MM.1S (cell line): ENCODE data around the gene DLX4.

Source experiments
- DNase-seq: peaks from one replicate; pipeline ENCODE4 v3.0.0-alpha.2; 2015
- H2AFZ ChIP-seq: fragments of 300-600 bp; sonication (generic); 2 replicates; pipeline ENCODE4 v1.6.0; 2016; ENCODE audit warnings: antibody characterized with exemption, low read length
- H3F3A ChIP-seq: fragments of 300-600 bp; sonication (generic); 2 replicates; pipeline ENCODE4 v1.6.1; 2016; ENCODE audit warnings: mild to moderate bottlenecking, antibody characterized with exemption, low read length, moderate library complexity, mixed read lengths; ENCODE audit not compliant: insufficient read depth
- H3K27ac ChIP-seq: fragments of 300-600 bp; sonication (generic); 2 replicates; pipeline ENCODE4 v1.5.1; 2016; ENCODE audit warnings: mild to moderate bottlenecking, low read length
- H3K27me3 ChIP-seq: fragments of 300-600 bp; sonication (generic); replicated peaks from 2 replicates; pipeline ENCODE4 v1.6.0; 2016; ENCODE audit warnings: low read length; ENCODE audit not compliant: insufficient read depth
- H3K36me3 ChIP-seq: fragments of 300-600 bp; sonication (generic); replicated peaks from 2 replicates; pipeline ENCODE4 v1.6.1; 2016; ENCODE audit warnings: mild to moderate bottlenecking, low read length, mixed read lengths; ENCODE audit not compliant: insufficient read depth
- H3K4me1 ChIP-seq: fragments of 300-600 bp; sonication (generic); 2 replicates; pipeline ENCODE4 v1.6.1; 2016; ENCODE audit warnings: low read length, mixed read lengths
- H3K4me2 ChIP-seq: fragments of 300-600 bp; sonication (generic); 2 replicates; pipeline ENCODE4 v1.6.0; 2016; ENCODE audit warnings: low read depth, low read length
- H3K4me3 ChIP-seq: fragments of 300-600 bp; sonication (generic); 2 replicates; pipeline ENCODE4 v1.5.1; 2016; ENCODE audit warnings: low read length, mixed read lengths
- H3K79me2 ChIP-seq: fragments of 300-600 bp; sonication (generic); 2 replicates; pipeline ENCODE4 v1.6.1; 2016; ENCODE audit warnings: mixed run types, low read length, mixed read lengths
- H3K9ac ChIP-seq: fragments of 300-600 bp; sonication (generic); 2 replicates; pipeline ENCODE4 v1.6.1; 2016; ENCODE audit warnings: low read length, mixed read lengths
- H3K9me2 ChIP-seq: fragments of 300-600 bp; sonication (generic); replicated peaks from 2 replicates; pipeline ENCODE4 v1.6.1; 2016; ENCODE audit warnings: mild to moderate bottlenecking, low read length, mixed read lengths; ENCODE audit not compliant: insufficient read depth
- H3K9me3 ChIP-seq: fragments of 300-600 bp; sonication (generic); replicated peaks from 2 replicates; pipeline ENCODE4 v1.6.1; 2016; ENCODE audit warnings: mild to moderate bottlenecking, low read length, mixed read lengths; ENCODE audit not compliant: insufficient read depth
- H4K20me1 ChIP-seq: fragments of 300-600 bp; sonication (generic); 2 replicates; pipeline ENCODE4 v1.6.1; 2016; ENCODE audit warnings: mild to moderate bottlenecking, low read length, moderate library complexity, mixed read lengths; ENCODE audit not compliant: insufficient read depth
- EZH2 ChIP-seq: fragments of 300-600 bp; sonication (generic); optimal IDR thresholded peaks from 2 replicates; pipeline ENCODE3; 2017; ENCODE audit warnings: low read depth, mild to moderate bottlenecking, antibody characterized with exemption, low read length, mixed read lengths
- EZH2phosphoT487 ChIP-seq: fragments of 300-600 bp; sonication (generic); IDR thresholded peaks from 2 replicates; pipeline ENCODE4 v1.6.1; 2018; ENCODE audit warnings: antibody characterized with exemption, low read length
- TF ChIP-seq, protein P1 (sequence below): fragments of 300-600 bp; sonication (generic); IDR thresholded peaks from 2 replicates; pipeline ENCODE4 v1.5.1; 2016; ENCODE audit warnings: antibody characterized with exemption, low read length, mixed read lengths

The DLX4 gene

GRCh38 chr17:49970498-49970897 is 1.5 kb downstream of the DLX4 start:
- TF ChIP-seq EZH2: no peak
- TF ChIP-seq, protein P1, sequence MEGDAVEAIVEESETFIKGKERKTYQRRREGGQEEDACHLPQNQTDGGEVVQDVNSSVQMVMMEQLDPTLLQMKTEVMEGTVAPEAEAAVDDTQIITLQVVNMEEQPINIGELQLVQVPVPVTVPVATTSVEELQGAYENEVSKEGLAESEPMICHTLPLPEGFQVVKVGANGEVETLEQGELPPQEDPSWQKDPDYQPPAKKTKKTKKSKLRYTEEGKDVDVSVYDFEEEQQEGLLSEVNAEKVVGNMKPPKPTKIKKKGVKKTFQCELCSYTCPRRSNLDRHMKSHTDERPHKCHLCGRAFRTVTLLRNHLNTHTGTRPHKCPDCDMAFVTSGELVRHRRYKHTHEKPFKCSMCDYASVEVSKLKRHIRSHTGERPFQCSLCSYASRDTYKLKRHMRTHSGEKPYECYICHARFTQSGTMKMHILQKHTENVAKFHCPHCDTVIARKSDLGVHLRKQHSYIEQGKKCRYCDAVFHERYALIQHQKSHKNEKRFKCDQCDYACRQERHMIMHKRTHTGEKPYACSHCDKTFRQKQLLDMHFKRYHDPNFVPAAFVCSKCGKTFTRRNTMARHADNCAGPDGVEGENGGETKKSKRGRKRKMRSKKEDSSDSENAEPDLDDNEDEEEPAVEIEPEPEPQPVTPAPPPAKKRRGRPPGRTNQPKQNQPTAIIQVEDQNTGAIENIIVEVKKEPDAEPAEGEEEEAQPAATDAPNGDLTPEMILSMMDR: no peak
- H4K20me1 ChIP-seq: no peaks in the 10 kb centered on the region

DNA sequence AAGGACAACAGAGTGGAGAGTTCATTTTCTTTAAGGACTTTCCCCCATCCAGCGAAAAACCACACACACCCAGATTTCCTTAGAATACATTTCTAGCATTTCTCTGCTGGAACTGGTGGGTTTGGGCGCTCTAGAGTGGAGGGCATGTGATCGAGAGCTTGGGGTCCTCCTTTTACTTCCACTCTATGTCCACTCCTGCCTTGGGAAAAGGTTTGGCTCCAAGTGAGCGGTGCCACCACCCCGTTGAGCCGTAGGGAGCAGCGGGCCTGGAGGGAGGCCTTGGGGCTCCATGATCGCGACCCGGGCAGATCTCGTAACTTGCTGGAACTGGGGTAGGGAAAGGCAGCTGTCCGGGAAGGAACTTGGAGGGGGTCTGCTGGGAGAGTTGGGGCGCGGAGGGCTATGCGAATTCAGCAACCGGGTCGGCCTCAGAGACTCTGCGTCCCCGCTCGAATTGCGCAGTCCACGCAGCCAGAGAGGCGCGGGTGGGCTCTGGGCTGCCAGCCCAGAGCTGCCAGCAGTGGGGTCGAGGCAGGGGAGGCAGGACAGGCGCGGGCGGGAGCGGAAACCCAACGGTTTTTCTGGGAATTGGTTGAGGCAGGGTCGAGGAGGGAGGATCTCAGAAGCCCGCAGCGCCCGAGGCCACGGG is 2.3 kb downstream of the DLX4 start:
- Histone ChIP-seq H3K27ac (no peak overlapping the region), H4K20me1 (no peaks in the 10 kb centered on the region), H3K4me2 (no peak overlapping the region), H3K9me2 (no peaks in the 10 kb centered on the region), H3K79me2 (no peaks in the 10 kb centered on the region), H3F3A (no peaks in the 10 kb centered on the region), H2AFZ (no peak overlapping the region), H3K4me1 (no peaks in the 10 kb centered on the region), H3K27me3 (peaks cover 97% of the 10 kb centered on the region), H3K4me3 (no peak overlapping the region), H3K9me3 (no peaks in the 10 kb centered on the region), H3K36me3 (no peaks in the 10 kb centered on the region), H3K9ac (no peak overlapping the region)
- TF ChIP-seq EZH2phosphoT487 (no peak), EZH2 (peak; percentile 21)
- no peak for DNase-seq

More at GRCh38 chr17:49970498-49970897, 1.5 kb downstream of the DLX4 start:
- no peak overlapping the region for H3K27ac ChIP-seq
- H3K36me3 ChIP-seq: no peaks in the 10 kb centered on the region
- no peaks in the 10 kb centered on the region for H3K9me3 ChIP-seq
- H3K79me2 ChIP-seq: no peaks in the 10 kb centered on the region
- no peak overlapping the region for H3K4me2 ChIP-seq
- no peak overlapping the region for H3K9ac ChIP-seq
- no peak overlapping the region for H2AFZ ChIP-seq
- no peak overlapping the region for H3K4me3 ChIP-seq
- no peak for DNase-seq
- no peaks in the 10 kb centered on the region for H3K4me1 ChIP-seq
- H3K9me2 ChIP-seq: no peaks in the 10 kb centered on the region
- peaks cover 97% of the 10 kb centered on the region for H3K27me3 ChIP-seq
- H3F3A ChIP-seq: no peaks in the 10 kb centered on the region

- no peaks in the 10 kb centered on the region for H3F3A ChIP-seq
- H3K9ac ChIP-seq: no peak overlapping the region
- H2AFZ ChIP-seq: no peak overlapping the region
- no peaks in the 10 kb centered on the region for H3K9me2 ChIP-seq
- no peaks in the 10 kb centered on the region for H3K79me2 ChIP-seq
- H3K4me3 ChIP-seq: no peak overlapping the region
- no peaks in the 10 kb centered on the region for H3K4me1 ChIP-seq
- TF ChIP-seq EZH2: peak; percentile 55
- TF ChIP-seq, protein P1: no peak
- H3K9me3 ChIP-seq: no peaks in the 10 kb centered on the region
- no peaks in the 10 kb centered on the region for H4K20me1 ChIP-seq
- H3K36me3 ChIP-seq: no peaks in the 10 kb centered on the region
- H3K27ac ChIP-seq: no peak overlapping the region
- peaks cover 97% of the 10 kb centered on the region for H3K27me3 ChIP-seq
- no peak overlapping the region for H3K4me2 ChIP-seq
- DNase-seq: no peak
Measured at GRCh38 chr17:49971848-49972485, 3.0 kb downstream of the DLX4 start.

DNA sequence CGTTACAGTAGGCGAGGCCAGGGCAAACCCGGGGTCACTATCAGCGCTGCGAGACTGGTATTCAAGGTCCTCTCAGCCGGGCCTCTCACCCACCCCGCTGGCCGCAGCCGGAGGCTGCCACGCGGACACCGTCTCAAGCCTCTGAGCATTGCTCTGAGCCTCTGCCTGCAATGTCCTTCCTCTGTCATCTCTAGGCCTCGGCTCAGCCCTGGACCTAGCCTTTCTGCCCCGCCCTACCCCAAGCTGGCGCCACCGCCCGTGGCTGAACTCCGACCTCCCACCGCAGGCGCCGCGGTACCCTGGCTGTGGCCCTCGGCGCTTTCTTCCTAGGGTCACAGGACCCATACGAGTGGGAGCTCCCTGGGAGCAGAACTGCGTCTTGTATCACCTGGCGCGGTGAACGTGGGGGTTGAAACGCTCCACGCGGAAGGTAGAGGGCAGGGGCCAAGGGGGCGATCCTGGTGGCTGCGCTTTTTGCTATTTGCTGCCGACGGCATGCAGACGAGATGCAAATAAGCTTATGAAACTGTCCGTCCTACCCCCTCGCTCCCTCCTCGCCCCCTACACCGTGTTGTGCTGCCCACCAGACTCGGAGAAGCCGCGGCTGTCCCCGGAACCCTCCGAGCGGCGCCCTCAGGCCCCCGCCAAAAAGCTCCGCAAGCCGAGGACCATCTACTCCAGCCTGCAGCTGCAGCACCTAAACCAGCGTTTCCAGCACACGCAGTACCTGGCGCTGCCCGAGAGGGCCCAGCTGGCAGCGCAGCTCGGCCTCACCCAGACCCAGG is 3.7 kb downstream of the DLX4 start:
- Histone ChIP-seq H3F3A (no peaks in the 10 kb centered on the region), H3K27ac (no peak overlapping the region), H3K36me3 (no peaks in the 10 kb centered on the region), H3K9ac (no peak overlapping the region), H3K4me1 (no peaks in the 10 kb centered on the region), H2AFZ (no peak overlapping the region), H3K79me2 (no peaks in the 10 kb centered on the region), H3K9me3 (no peaks in the 10 kb centered on the region), H3K9me2 (no peaks in the 10 kb centered on the region), H3K4me2 (no peak overlapping the region), H3K27me3 (peaks cover 97% of the 10 kb centered on the region), H4K20me1 (no peaks in the 10 kb centered on the region), H3K4me3 (no peak overlapping the region)
- no peak for TF ChIP-seq EZH2
- TF ChIP-seq, protein P1: no peak
- TF ChIP-seq EZH2phosphoT487: no peak
- DNase-seq: no peak
